RWPE1 (cell line): Measurements from ENCODE around the gene MPC1.

Experiments
- CTCF ChIA-PET: fragments of 350-600 bp; sonication (Branson Sonifier 250); formaldehyde crosslinking; extraction: SDS; loops from one replicate; lab custom pipeline; 2021; lab: Yijun Ruan, JAX
- POLR2A ChIA-PET: fragments of 400-600 bp; formaldehyde crosslinking; extraction: SDS; loops from one replicate; lab custom pipeline; 2020; ENCODE audit warnings: antibody characterized with exemption; ENCODE audit not compliant: low non-redundant PET; lab: Yijun Ruan, JAX
- DNase-seq: peaks from one replicate; pipeline ENCODE4 v3.0.0; 2012; ENCODE audit warnings: low spot score
- H3K27ac ChIP-seq: fragments of 450-650 bp; 2 replicates; pipeline ENCODE4 v1.5.1; 2017
- TF ChIP-seq, protein P1 (sequence below): fragments of 450-650 bp; conservative IDR thresholded peaks from 2 replicates; pipeline ENCODE4 v1.5.1; 2017; ENCODE audit warnings: low read depth, mild to moderate bottlenecking

Gene MPC1

GRCh38 chr6:166338854-166339253 lies 43.9 kb downstream of the MPC1 start:
- POLR2A ChIA-PET = no interaction called here
- CTCF ChIA-PET = no interaction called here
- DNase-seq = no peak
- TF ChIP-seq, protein P1, sequence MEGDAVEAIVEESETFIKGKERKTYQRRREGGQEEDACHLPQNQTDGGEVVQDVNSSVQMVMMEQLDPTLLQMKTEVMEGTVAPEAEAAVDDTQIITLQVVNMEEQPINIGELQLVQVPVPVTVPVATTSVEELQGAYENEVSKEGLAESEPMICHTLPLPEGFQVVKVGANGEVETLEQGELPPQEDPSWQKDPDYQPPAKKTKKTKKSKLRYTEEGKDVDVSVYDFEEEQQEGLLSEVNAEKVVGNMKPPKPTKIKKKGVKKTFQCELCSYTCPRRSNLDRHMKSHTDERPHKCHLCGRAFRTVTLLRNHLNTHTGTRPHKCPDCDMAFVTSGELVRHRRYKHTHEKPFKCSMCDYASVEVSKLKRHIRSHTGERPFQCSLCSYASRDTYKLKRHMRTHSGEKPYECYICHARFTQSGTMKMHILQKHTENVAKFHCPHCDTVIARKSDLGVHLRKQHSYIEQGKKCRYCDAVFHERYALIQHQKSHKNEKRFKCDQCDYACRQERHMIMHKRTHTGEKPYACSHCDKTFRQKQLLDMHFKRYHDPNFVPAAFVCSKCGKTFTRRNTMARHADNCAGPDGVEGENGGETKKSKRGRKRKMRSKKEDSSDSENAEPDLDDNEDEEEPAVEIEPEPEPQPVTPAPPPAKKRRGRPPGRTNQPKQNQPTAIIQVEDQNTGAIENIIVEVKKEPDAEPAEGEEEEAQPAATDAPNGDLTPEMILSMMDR = no peak
- no peak overlapping the region for H3K27ac ChIP-seq

DNA sequence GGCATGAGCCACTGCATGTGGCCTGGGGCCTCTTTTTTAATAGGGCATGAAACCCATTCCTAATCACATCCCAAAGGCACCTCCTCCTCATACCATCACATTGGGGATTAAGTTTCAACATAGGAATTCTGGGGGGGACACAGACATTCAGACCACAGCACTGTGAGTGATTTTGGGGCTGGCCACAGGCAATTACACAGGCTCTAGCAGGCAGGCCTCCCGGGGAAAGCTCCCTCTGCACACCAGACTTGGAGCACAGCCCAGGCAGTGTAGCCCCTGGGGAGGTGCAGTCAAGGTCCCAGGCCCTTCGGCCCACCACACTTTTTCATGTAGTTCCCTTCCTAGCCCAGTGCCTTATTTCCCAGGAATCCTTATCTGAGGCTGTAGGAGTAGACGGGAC lies 45.9 kb downstream of the MPC1 start:
- no peak overlapping the region for H3K27ac ChIP-seq
- no peak for DNase-seq
- ChIA-PET CTCF (interaction anchor here (0.7 kb wide), 1 partner anchor 22 kb away, joined by 3 read pairs; no protein-coding TSS in a partner anchor), POLR2A (no interaction called here)
- TF ChIP-seq, protein P1 = no peak

- POLR2A ChIA-PET = no interaction called here
- CTCF ChIA-PET = no interaction called here
These were observed 47.1 kb downstream of the MPC1 start for GRCh38 chr6:166335378-166336302.

GRCh38 chr6:166334878-166335277 lies 47.9 kb downstream of the MPC1 start:
- POLR2A ChIA-PET = no interaction called here
- no peak overlapping the region for H3K27ac ChIP-seq
- no peak for DNase-seq
- TF ChIP-seq, protein P1 = no peak
- CTCF ChIA-PET = no interaction called here

More at GRCh38 chr6:166335378-166336302, 47.1 kb downstream of the MPC1 start:
- H3K27ac ChIP-seq = no peak overlapping the region
- DNase-seq = no peak
- TF ChIP-seq, protein P1 = no peak

GRCh38 chr6:166333172-166333995 lies 49.4 kb downstream of the MPC1 start:
- TF ChIP-seq, protein P1 = no peak
- no peak for DNase-seq
- no peak overlapping the region for H3K27ac ChIP-seq
- POLR2A ChIA-PET = no interaction called here
- CTCF ChIA-PET = no interaction called here
